Transverse colon (tissue), 4 donors: Measurements from ENCODE around the gene CPNE4.

Experiments
- POLR2A ChIP-seq: fragments of 450-650 bp; IDR thresholded peaks from one replicate; pipeline ENCODE4 v1.6.1; 2016; ENCODE audit warnings: antibody characterized with exemption, mild to moderate bottlenecking, moderate library complexity
- POLR2AphosphoS5 ChIP-seq, 3 donors: sonication (generic); formaldehyde crosslinking; IDR thresholded peaks; one replicate each; pipeline ENCODE4 v1.6.1; 2016; ENCODE audit warnings: antibody characterized with exemption in 3 of 3
- TF ChIP-seq, protein P1 (sequence below), 5 experiments: fragments of 200-600 bp in 3 of 5; fragments of 450-650 bp in 2 of 5; sonication (generic) in 3 of 5; IDR thresholded peaks; 1 replicate in 2 of 5; 2 replicates in 3 of 5; pipeline ENCODE4 v1.5.1; 2016 to 2017; ENCODE audit warnings: antibody characterized with exemption in 5 of 5, inconsistent platforms in 3 of 5, mild to moderate bottlenecking in 2 of 5, moderate library complexity in 1 of 5

DNA sequence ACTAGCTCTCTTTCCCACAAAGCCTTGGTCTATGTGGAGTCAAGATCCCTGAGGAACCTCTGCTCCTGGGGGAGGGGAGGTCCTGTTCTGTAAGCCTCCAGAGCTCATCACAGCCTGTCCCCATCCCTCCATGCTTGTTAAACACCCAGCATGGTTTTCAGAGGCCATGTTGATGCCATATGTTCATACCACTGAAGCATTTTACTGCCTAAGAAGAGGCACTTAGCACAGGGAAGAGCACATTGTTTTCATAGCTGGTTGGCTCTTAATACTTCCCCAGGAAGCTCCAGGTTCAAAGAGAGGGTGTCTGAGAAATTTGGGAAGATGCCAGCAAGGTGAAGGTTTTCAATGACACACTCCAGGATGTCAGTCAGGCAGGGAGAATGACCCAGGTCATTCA lies 25.6 kb downstream of the CPNE4 start:
- no peak for TF ChIP-seq POLR2A
- TF ChIP-seq, protein P1, sequence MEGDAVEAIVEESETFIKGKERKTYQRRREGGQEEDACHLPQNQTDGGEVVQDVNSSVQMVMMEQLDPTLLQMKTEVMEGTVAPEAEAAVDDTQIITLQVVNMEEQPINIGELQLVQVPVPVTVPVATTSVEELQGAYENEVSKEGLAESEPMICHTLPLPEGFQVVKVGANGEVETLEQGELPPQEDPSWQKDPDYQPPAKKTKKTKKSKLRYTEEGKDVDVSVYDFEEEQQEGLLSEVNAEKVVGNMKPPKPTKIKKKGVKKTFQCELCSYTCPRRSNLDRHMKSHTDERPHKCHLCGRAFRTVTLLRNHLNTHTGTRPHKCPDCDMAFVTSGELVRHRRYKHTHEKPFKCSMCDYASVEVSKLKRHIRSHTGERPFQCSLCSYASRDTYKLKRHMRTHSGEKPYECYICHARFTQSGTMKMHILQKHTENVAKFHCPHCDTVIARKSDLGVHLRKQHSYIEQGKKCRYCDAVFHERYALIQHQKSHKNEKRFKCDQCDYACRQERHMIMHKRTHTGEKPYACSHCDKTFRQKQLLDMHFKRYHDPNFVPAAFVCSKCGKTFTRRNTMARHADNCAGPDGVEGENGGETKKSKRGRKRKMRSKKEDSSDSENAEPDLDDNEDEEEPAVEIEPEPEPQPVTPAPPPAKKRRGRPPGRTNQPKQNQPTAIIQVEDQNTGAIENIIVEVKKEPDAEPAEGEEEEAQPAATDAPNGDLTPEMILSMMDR (IDR thresholded peaks at IDR 0.05) = no peak
- no peak for TF ChIP-seq POLR2AphosphoS5 (IDR thresholded peaks at IDR 0.05)
